Activated naive CD8-positive, alpha-beta T cell treated with anti-CD3 and anti-CD28 coated beads for 36 hours (primary cell): ENCODE data around the gene ZNF202. TPM values are rescaled to one million over a fixed set of nuclear protein-coding genes. Genes with fewer than 3 reads are reported as not detected.
"Not testable (repeated sequence)": the region's sequence is repeated elsewhere in the genome, so short reads cannot be mapped to it uniquely, and the experiment has no call there.

ENCODE experiments used
- DNase-seq: peaks from one replicate; pipeline ENCODE4 v3.0.0; 2021
- H3K27ac Mint-ChIP-seq: one replicate; pipeline ENCODE4 v1.8.0; 2022; ENCODE audit warnings: mild to moderate bottlenecking, moderate library complexity, mixed read lengths
- H3K27me3 Mint-ChIP-seq: one replicate; pipeline ENCODE4 v1.8.0; 2022; ENCODE audit warnings: mild to moderate bottlenecking, mixed read lengths
- H3K36me3 Mint-ChIP-seq: one replicate; pipeline ENCODE4 v1.8.0; 2021; ENCODE audit warnings: mild to moderate bottlenecking, mixed read lengths
- H3K4me1 Mint-ChIP-seq: one replicate; pipeline ENCODE4 v1.8.0; 2021; ENCODE audit warnings: mixed read lengths
- H3K4me3 Mint-ChIP-seq: one replicate; pipeline ENCODE4 v1.8.0; 2022; ENCODE audit warnings: mild to moderate bottlenecking, moderate library complexity, mixed read lengths
- H3K9me3 Mint-ChIP-seq: one replicate; pipeline ENCODE4 v1.8.0; 2022; ENCODE audit warnings: mixed read lengths
- total RNA-seq, 2 experiments: library from RNA; stranded (reverse); gene quantifications; one replicate each; pipeline ENCODE4 v1.2.3, GENCODE V29; 2021

Gene ZNF202
- total RNA-seq, 2 experiments from 2014 or later = 14.4 to 18.6 TPM

- H3K9me3 Mint-ChIP-seq = no peaks in the 10 kb centered on the region
- peaks cover 17% of the 10 kb centered on the region for H3K27me3 Mint-ChIP-seq
- DNase-seq = no peak
- no peaks in the 10 kb centered on the region for H3K36me3 Mint-ChIP-seq
- H3K4me1 Mint-ChIP-seq = no peaks in the 10 kb centered on the region
- H3K4me3 Mint-ChIP-seq = no peak within 1 kb of the TSS
- no peak within 1 kb of the TSS for H3K27ac Mint-ChIP-seq
Observed at GRCh38 chr11:123754101-123754568, 12.7 kb upstream of the ZNF202 start, which contains the start of gene OR6X1. TSS of gene OR6X1 (minus strand) at chr11:123754518. CDS start at chr11:123754518, 0 bp downstream.

- no peak overlapping the region for H3K4me3 Mint-ChIP-seq
- no peak overlapping the region for H3K27ac Mint-ChIP-seq
- H3K27me3 Mint-ChIP-seq = peaks cover 21% of the 10 kb centered on the region
- no peaks in the 10 kb centered on the region for H3K4me1 Mint-ChIP-seq
- no peaks in the 10 kb centered on the region for H3K9me3 Mint-ChIP-seq
- H3K36me3 Mint-ChIP-seq = no peaks in the 10 kb centered on the region
- no peak for DNase-seq
Observed at GRCh38 chr11:123753110-123753509, 11.7 kb upstream of the ZNF202 start.

DNA sequence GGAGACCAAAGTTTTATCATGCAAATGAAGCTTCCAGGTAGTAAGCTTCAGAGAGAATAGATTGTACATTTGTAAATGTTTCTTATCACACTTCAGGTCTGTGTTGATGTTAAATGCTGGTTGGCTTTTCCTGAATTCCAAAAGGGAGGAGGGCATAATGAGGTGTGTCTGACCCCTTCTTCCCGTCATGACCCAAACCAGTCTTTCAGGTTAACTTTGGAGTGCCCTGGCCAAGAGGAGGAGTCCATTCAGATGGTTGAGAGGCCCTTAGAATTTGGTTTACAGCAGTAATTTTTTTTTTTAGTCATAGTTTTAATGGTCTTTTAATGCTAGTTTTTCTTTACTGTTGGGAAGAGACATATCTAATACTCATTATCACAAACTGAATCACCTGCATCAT lies 10.3 kb upstream of the ZNF202 start:
- H3K36me3 Mint-ChIP-seq = no peaks in the 10 kb centered on the region
- H3K4me3 Mint-ChIP-seq = no peak overlapping the region
- no peak overlapping the region for H3K27ac Mint-ChIP-seq
- no peaks in the 10 kb centered on the region for H3K4me1 Mint-ChIP-seq
- no peaks in the 10 kb centered on the region for H3K9me3 Mint-ChIP-seq
- H3K27me3 Mint-ChIP-seq = peaks cover 29% of the 10 kb centered on the region
- no peak for DNase-seq

- not testable (repeated sequence) for H3K27ac Mint-ChIP-seq, DNase-seq, H3K36me3 Mint-ChIP-seq, H3K9me3 Mint-ChIP-seq, H3K4me3 Mint-ChIP-seq, H3K4me1 Mint-ChIP-seq
- peaks cover 26% of the 10 kb centered on the region for H3K27me3 Mint-ChIP-seq
Observed at GRCh38 chr11:123748349-123748748, 6.9 kb upstream of the ZNF202 start.

DNA sequence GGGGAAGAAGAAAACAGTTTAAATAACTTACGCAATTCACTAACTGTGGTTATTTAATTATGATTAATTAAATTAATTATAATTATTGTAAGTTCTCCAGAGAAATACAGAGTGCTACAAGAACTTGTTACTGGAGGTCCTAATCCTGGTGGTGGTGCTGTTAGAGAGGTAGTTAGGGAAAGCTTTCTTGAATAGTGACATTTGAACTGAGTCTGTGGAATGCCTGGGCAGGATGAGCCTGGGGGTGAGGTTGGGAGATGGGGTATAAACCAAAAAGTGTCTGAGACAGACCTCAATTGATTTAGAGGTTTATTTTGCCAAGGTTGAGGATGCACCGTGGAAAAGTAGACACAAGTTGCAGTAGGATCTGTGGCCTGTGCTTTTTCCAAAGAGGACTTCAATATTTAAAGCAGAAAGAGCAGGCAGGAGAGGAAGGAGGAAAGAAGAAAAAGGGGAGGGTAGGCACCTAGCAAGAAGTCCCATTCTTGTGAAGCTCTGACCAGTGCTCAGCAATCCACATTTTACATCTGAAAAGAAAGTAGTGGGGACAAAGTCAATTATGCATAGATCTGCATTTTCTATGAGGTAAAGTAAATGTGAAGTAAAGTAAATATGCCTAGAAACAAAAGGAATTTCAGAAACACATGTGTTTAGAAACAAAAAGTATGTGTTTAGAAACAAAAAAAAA lies 4.4 kb upstream of the ZNF202 start:
- H3K36me3 Mint-ChIP-seq = no peaks in the 10 kb centered on the region
- H3K27ac Mint-ChIP-seq = no peak overlapping the region
- H3K27me3 Mint-ChIP-seq = peaks cover 21% of the 10 kb centered on the region
- no peaks in the 10 kb centered on the region for H3K9me3 Mint-ChIP-seq
- H3K4me3 Mint-ChIP-seq = no peak overlapping the region
- peaks cover 5% of the 10 kb centered on the region for H3K4me1 Mint-ChIP-seq
- no peak for DNase-seq

DNA sequence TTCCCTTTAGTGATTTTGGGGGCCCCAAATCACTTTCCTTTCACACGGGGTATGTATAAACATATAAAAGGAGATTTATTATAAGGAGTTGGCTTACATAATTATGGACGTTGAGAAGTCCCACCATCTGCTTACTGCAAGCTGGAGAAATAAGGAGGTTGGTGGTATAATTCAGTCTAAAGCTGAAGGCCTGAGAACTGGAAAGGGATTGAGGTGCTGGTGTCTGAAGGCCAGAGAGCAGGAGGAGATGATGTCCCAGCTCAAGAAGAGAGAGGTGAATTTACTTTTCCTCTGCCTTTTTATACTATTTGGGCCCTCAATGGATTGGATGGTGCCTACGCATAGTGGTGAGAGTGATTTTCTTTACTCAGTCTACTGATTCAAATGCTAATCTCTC lies 1.3 kb upstream of the ZNF202 start:
- Mint-ChIP-seq H3K4me3 (peak overlapping the region; percentile 98), H3K36me3 (peaks cover 10% of the 10 kb centered on the region)

GRCh38 chr11:123742031-123742723 lies 717 bp upstream of the ZNF202 start:
- Mint-ChIP-seq H3K4me3 (peak overlapping the region; percentile 98), H3K27me3 (peaks cover 1% of the 10 kb centered on the region), H3K9me3 (no peaks in the 10 kb centered on the region), H3K27ac (peak overlapping the region; percentile 91), H3K4me1 (peaks cover 27% of the 10 kb centered on the region), H3K36me3 (peaks cover 16% of the 10 kb centered on the region)
- no peak for DNase-seq

More for the DNA sequence above, 1.3 kb upstream of the ZNF202 start:
- H3K9me3 Mint-ChIP-seq = no peaks in the 10 kb centered on the region
- H3K27ac Mint-ChIP-seq = no peak overlapping the region
- DNase-seq = no peak
- H3K4me1 Mint-ChIP-seq = peaks cover 24% of the 10 kb centered on the region
- H3K27me3 Mint-ChIP-seq = peaks cover 4% of the 10 kb centered on the region

DNA sequence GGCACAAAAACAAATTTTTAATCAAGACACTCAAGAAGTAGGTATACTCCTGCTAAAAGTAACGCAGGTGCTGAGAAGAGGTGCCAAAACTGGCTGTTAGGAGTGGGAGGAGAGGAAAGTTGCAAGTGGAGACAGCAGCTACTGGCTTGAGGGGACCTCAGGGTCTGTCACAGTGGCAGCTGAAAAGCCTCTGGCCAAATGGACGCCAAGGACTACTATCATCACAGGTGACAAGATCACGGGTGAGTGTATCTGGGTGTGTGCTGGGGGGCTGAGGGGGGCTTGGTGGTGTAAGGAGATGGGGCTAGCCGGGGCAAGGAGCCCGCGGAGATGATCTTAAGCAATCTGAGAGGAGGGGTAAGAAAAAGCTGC lies 687 bp downstream of the ZNF202 start:
- H3K9me3 Mint-ChIP-seq = no peaks in the 10 kb centered on the region
- peak overlapping the region; percentile 86 for H3K27ac Mint-ChIP-seq
- peak overlapping the region; percentile 98 for H3K4me3 Mint-ChIP-seq

GRCh38 chr11:123738374-123738773 lies 3.1 kb downstream of the ZNF202 start:
- Mint-ChIP-seq H3K27ac (no peak overlapping the region), H3K36me3 (peaks cover 34% of the 10 kb centered on the region), H3K4me3 (no peak overlapping the region), H3K9me3 (no peaks in the 10 kb centered on the region), H3K4me1 (peaks cover 30% of the 10 kb centered on the region), H3K27me3 (no peaks in the 10 kb centered on the region)
- no peak for DNase-seq

More for the DNA sequence above, 687 bp downstream of the ZNF202 start:
- Mint-ChIP-seq H3K27me3 (no peaks in the 10 kb centered on the region), H3K36me3 (peaks cover 18% of the 10 kb centered on the region), H3K4me1 (peaks cover 30% of the 10 kb centered on the region)
- DNase-seq = no peak

DNA sequence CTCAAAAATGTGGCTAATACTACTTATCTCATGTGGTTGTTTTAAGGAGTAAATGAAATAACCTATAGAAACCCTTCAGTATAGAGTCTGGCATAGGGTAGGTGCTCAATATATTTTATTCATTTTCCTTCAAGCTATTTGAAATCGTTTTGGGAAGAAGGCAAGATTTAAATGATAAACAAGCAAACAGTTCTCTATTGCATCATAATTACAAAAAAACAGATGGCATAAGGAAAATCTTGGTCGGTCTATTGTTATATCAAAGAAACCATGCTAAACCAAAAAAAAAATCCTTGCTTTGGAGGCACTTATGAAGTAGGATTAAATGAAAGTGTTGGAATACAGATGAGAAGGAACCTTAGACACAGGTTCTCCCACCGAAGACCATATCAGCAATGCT lies 4.7 kb downstream of the ZNF202 start:
- Mint-ChIP-seq H3K27me3 (no peaks in the 10 kb centered on the region), H3K9me3 (no peaks in the 10 kb centered on the region), H3K27ac (no peak overlapping the region), H3K4me1 (peaks cover 25% of the 10 kb centered on the region), H3K4me3 (no peak overlapping the region), H3K36me3 (peaks cover 36% of the 10 kb centered on the region)
- DNase-seq = no peak

GRCh38 chr11:123729602-123730001 lies 11.9 kb downstream of the ZNF202 start:
- no peaks in the 10 kb centered on the region for H3K4me1 Mint-ChIP-seq
- peaks cover 63% of the 10 kb centered on the region for H3K36me3 Mint-ChIP-seq
- H3K27ac Mint-ChIP-seq = no peak overlapping the region
- DNase-seq = no peak
- peaks cover 30% of the 10 kb centered on the region for H3K9me3 Mint-ChIP-seq
- H3K4me3 Mint-ChIP-seq = no peak overlapping the region
- no peaks in the 10 kb centered on the region for H3K27me3 Mint-ChIP-seq

DNA sequence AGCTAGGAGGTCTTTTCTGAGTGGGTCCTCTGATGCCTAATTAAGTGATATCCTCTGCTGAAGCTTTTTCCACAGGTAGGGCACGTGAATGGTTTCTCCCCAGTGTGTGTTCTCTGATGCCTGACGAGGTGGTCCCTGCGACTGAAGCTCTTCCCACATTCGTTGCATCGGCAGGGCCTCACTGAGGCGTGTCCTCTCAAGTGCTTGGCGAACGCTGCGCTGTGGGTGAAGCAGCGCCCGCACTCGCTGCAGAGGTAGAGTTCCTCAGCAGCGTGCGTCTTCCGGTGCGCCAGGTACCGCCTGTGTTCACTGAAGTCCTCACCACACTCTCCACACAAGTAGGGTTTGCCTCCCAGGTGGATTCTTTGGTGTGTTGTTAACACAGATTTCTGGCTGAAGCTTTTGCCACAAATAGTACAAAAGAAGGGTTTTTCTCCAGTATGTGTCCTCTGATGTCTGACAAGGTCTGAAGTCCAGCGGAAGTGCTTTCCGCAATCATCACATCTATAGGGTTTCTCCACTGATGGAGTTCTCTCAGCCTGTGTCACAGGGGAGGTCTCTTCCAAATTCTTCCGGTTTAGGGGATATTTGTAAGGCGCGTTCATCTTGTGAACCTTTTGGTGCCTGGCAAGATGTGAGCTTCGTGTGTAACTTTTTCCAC lies 15.3 kb downstream of the ZNF202 start:
- H3K27me3 Mint-ChIP-seq = no peaks in the 10 kb centered on the region
- H3K27ac Mint-ChIP-seq = no peak overlapping the region
- H3K36me3 Mint-ChIP-seq = peaks cover 67% of the 10 kb centered on the region
- peaks cover 38% of the 10 kb centered on the region for H3K9me3 Mint-ChIP-seq
- no peak overlapping the region for H3K4me3 Mint-ChIP-seq
- no peaks in the 10 kb centered on the region for H3K4me1 Mint-ChIP-seq
- no peak for DNase-seq

- Mint-ChIP-seq H3K4me3 (no peak overlapping the region), H3K4me1 (no peaks in the 10 kb centered on the region), H3K27me3 (peaks cover 20% of the 10 kb centered on the region), H3K36me3 (peaks cover 16% of the 10 kb centered on the region), H3K9me3 (peaks cover 7% of the 10 kb centered on the region), H3K27ac (no peak overlapping the region)
- no peak for DNase-seq
Observed at GRCh38 chr11:123719452-123719851, 22.0 kb downstream of the ZNF202 start.

DNA sequence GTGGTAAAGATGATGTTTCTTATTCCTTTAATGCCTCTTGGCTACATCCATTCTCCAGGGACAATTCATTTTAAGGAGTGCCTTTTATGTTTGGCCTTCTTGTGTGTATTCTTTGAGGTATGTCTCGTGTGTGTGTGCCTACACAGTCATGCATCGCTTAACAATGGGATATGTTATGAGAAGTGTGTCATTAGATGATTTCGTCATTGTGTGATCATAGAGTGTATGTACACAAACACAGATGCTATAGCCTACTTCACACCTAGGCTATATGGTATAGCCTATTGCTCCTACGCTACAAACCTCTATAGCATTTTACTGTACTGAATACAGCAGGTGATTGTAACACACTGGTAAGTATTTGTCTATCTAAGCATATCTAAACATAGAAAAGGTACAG lies 23.0 kb downstream of the ZNF202 start:
- H3K4me1 Mint-ChIP-seq = no peaks in the 10 kb centered on the region
- H3K27ac Mint-ChIP-seq = no peak overlapping the region

DNA sequence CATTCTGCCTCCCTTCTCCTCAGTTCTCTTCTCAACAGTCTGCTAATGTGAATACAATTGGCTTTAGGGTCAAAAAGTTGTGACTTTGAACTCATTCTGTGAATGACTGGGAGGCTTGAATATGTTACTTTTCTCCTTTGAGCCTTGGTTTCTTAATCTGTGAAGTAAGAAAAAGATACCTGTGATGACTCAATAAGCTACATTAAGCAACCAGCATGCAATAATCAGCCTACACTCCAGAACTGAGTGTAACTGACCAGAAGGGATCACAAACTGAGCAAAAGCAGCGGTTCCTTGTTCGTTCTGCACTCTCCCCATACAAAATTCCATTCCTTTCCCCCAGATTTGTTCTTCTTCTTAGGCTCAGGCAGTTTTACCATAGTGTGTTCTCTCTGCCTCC lies 23.4 kb downstream of the ZNF202 start:
- H3K4me3 Mint-ChIP-seq = no peak overlapping the region
- DNase-seq = no peak
- H3K27me3 Mint-ChIP-seq = peaks cover 24% of the 10 kb centered on the region
- H3K27ac Mint-ChIP-seq = no peak overlapping the region
- no peaks in the 10 kb centered on the region for H3K4me1 Mint-ChIP-seq
- peaks cover 1% of the 10 kb centered on the region for H3K9me3 Mint-ChIP-seq
- peaks cover 2% of the 10 kb centered on the region for H3K36me3 Mint-ChIP-seq

More for the DNA sequence above, 23.0 kb downstream of the ZNF202 start:
- no peak for DNase-seq
- H3K4me3 Mint-ChIP-seq = no peak overlapping the region
- peaks cover 3% of the 10 kb centered on the region for H3K9me3 Mint-ChIP-seq
- H3K27me3 Mint-ChIP-seq = peaks cover 20% of the 10 kb centered on the region
- peaks cover 6% of the 10 kb centered on the region for H3K36me3 Mint-ChIP-seq
